K562 (cell line): ENCODE results near the gene FAM83D. TPM values are rescaled to one million over a fixed set of nuclear protein-coding genes. Genes with fewer than 3 reads are reported as not detected.

Experiments used
- ARID1B ChIP-seq: fragments of 450-650 bp; IDR thresholded peaks from 2 replicates; pipeline ENCODE4 v1.6.1; 2016; ENCODE audit warnings: antibody characterized with exemption, mild to moderate bottlenecking, inconsistent platforms
- DMBX1 ChIP-seq: fragments of 250-450 bp; sonication (Bioruptor Pico); IDR thresholded peaks from 2 replicates; pipeline ENCODE4 v1.8.0; 2022; ENCODE audit warnings: inconsistent platforms, mild to moderate bottlenecking, moderate library complexity, borderline replicate concordance
- E2F3 ChIP-seq: fragments of 250-450 bp; sonication (Bioruptor Pico); IDR thresholded peaks from 2 replicates; pipeline ENCODE4 v1.4.0; 2020; ENCODE audit warnings: mild to moderate bottlenecking
- GMEB1 ChIP-seq: fragments of 250-450 bp; sonication (Bioruptor Pico); IDR thresholded peaks from 2 replicates; pipeline ENCODE4 v1.4.0; 2020; ENCODE audit warnings: mild to moderate bottlenecking
- IRF2 ChIP-seq: sonication (generic); formaldehyde crosslinking; IDR thresholded peaks from 2 replicates; pipeline ENCODE4 v1.8.1; 2022; ENCODE audit warnings: mild to moderate bottlenecking, missing genetic modification reagents
- JUNB ChIP-seq: fragments of 450-650 bp; formaldehyde crosslinking; conservative IDR thresholded peaks from 2 replicates; pipeline ENCODE4 v1.4.0; 2020; ENCODE audit warnings: mild to moderate bottlenecking
- KLF6 ChIP-seq: fragments of 250-450 bp; sonication (Bioruptor Pico); IDR thresholded peaks from 2 replicates; pipeline ENCODE4 v1.4.0; 2020; ENCODE audit warnings: mild to moderate bottlenecking, moderate library complexity, borderline replicate concordance
- MAFK ChIP-seq: IDR thresholded peaks from 2 replicates; pipeline ENCODE4 v1.6.1; 2011; ENCODE audit warnings: low read length, improper control_type of control experiment
- MEIS2 ChIP-seq: fragments of 450-650 bp; IDR thresholded peaks from 2 replicates; pipeline ENCODE4 v1.6.1; 2014; ENCODE audit warnings: mild to moderate bottlenecking; ENCODE audit not compliant: partially characterized antibody
- POLR2A ChIP-seq: fragments of 450-650 bp; conservative IDR thresholded peaks from 2 replicates; pipeline ENCODE4 v1.6.1; 2016
- SAP30 ChIP-seq: fragments of 200-600 bp; sonication (generic); IDR thresholded peaks from 2 replicates; pipeline ENCODE4 v1.6.1; 2012; ENCODE audit warnings: borderline replicate concordance, low read depth, mild to moderate bottlenecking, moderate library complexity, low read length, control low read depth, inconsistent platforms; ENCODE audit not compliant: insufficient read depth, poor library complexity, severe bottlenecking
- TARDBP ChIP-seq: fragments of 450-650 bp; IDR thresholded peaks from 2 replicates; pipeline ENCODE4 v1.6.1; 2016
- ZBTB1 ChIP-seq: sonication (generic); formaldehyde crosslinking; IDR thresholded peaks from 2 replicates; pipeline ENCODE4 v1.8.1; 2023; ENCODE audit warnings: missing genetic modification reagents, low read depth, mild to moderate bottlenecking, borderline replicate concordance
- ZBTB11 ChIP-seq, 3 experiments: fragments of 200-800 bp in 1 of 3; fragments of 250-450 bp in 1 of 3; fragments of 450-650 bp in 1 of 3; sonication (Bioruptor Pico) in 1 of 3; sonication (Bioruptor generic) in 1 of 3; formaldehyde crosslinking in 1 of 3; IDR thresholded peaks; 2 replicates each; pipeline versions ENCODE4 v1.6.1 to v1.8.0; 2016 to 2022; ENCODE audit warnings: mild to moderate bottlenecking in 2 of 3, missing genetic modification characterization in 2 of 3, missing compliant biosample characterization in 1 of 3, moderate library complexity in 1 of 3
- ZKSCAN1 ChIP-seq: fragments of 150-350 bp; IDR thresholded peaks from 2 replicates; pipeline ENCODE4 v1.6.1; 2016; ENCODE audit warnings: low read depth, low read length
- ZNF134 ChIP-seq: fragments of 250-450 bp; sonication (Bioruptor Pico); conservative IDR thresholded peaks from 2 replicates; pipeline ENCODE4 v1.4.0; 2020
- ZNF561 ChIP-seq: fragments of 450-650 bp; formaldehyde crosslinking; conservative IDR thresholded peaks from 2 replicates; pipeline ENCODE4 v1.4.0; 2020; ENCODE audit warnings: mild to moderate bottlenecking, moderate library complexity
- polyA plus RNA-seq, 8 experiments: library from polyadenylated mRNA; depleted of rRNA in 4 of 8; stranded (reverse) in 5 of 8; unstranded in 3 of 8; fragments of >200 nt; fragmentation: Nextera tagmentation in 2 of 8; fragmentation: Illumina TruSeq in 1 of 8; extraction: Ambion mirVana in 2 of 8; extraction: Trizol in 1 of 8; gene quantifications; 2 replicates each; pipeline versions ENCODE4 v1.2.1 to v1.2.3, GENCODE V29; 2011 to 2014; ENCODE audit warnings: inconsistent platforms in 1 of 8, missing spikeins in 1 of 8
- total RNA-seq, 7 experiments: library from RNA; depleted of rRNA in 6 of 7; stranded (reverse); fragments of >200 nt in 6 of 7; fragmentation: Illumina TruSeq in 2 of 7; extraction: Trizol in 2 of 7; gene quantifications; 2 replicates each; pipeline versions ENCODE4 v1.2.1 to v1.2.3, GENCODE V29; 2011 to 2021; ENCODE audit warnings: low replicate concordance in 1 of 7
- TF ChIP-seq, protein P1 (sequence below): fragments of 450-650 bp; formaldehyde crosslinking; IDR thresholded peaks from 2 replicates; pipeline ENCODE4 v1.4.0; 2020; ENCODE audit warnings: mild to moderate bottlenecking, mixed read lengths
- TF ChIP-seq, protein P2 (sequence below): fragments of 450-650 bp; IDR thresholded peaks from 2 replicates; pipeline ENCODE4 v1.6.1; 2018; ENCODE audit warnings: mild to moderate bottlenecking, low read depth; ENCODE audit not compliant: partially characterized antibody

FAM83D gene
- total and polyA plus RNA-seq, 9 of the 15 experiments (the other 6 are each of a cell fraction or from before 2014, with no cell fraction given) = 8.2 to 66.1 (median 43.5) TPM

GRCh38 chr20:38889792-38890496, 36.3 kb upstream of the FAM83D start (continued):
- TF ChIP-seq ZKSCAN1 = no peak
- peak; percentile 100 for TF ChIP-seq MEIS2
- TF ChIP-seq ARID1B = peak; percentile 51; the same call in 1 of the 2 replicates
- TF ChIP-seq ZBTB1 = 0 out of 2 replicates have a peak, but pooled peaks have one; percentile 28
- no peak for TF ChIP-seq MAFK
- TF ChIP-seq IRF2 (CRISPR knock-in tag) = no peak
- no peak for TF ChIP-seq JUNB (CRISPR knock-in tag)
- no peak for TF ChIP-seq SAP30
- no peak for TF ChIP-seq TARDBP
- no peak for TF ChIP-seq ZNF561 (CRISPR knock-in tag)
- no peak for TF ChIP-seq ZNF134 (CRISPR knock-in tag)
- 0 out of 2 replicates have a peak, but pooled peaks have one; percentile 40 for TF ChIP-seq E2F3 (CRISPR knock-in tag)
- TF ChIP-seq DMBX1 (CRISPR knock-in tag) = no peak
- TF ChIP-seq POLR2A = no peak
- TF ChIP-seq, protein P1, sequence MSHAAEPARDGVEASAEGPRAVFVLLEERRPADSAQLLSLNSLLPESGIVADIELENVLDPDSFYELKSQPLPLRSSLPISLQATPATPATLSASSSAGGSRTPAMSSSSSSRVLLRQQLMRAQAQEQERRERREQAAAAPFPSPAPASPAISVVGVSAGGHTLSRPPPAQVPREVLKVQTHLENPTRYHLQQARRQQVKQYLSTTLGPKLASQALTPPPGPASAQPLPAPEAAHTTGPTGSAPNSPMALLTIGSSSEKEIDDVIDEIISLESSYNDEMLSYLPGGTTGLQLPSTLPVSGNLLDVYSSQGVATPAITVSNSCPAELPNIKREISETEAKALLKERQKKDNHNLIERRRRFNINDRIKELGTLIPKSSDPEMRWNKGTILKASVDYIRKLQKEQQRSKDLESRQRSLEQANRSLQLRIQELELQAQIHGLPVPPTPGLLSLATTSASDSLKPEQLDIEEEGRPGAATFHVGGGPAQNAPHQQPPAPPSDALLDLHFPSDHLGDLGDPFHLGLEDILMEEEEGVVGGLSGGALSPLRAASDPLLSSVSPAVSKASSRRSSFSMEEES = peak; percentile 66
- TF ChIP-seq, protein P2, sequence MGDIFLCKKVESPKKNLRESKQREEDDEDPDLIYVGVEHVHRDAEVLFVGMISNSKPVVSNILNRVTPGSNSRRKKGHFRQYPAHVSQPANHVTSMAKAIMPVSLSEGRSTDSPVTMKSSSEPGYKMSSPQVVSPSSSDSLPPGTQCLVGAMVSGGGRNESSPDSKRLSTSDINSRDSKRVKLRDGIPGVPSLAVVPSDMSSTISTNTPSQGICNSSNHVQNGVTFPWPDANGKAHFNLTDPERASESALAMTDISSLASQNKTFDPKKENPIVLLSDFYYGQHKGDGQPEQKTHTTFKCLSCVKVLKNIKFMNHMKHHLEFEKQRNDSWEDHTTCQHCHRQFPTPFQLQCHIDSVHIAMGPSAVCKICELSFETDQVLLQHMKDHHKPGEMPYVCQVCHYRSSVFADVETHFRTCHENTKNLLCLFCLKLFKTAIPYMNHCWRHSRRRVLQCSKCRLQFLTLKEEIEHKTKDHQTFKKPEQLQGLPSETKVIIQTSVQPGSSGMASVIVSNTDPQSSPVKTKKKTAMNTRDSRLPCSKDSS = no peak
- no peak for TF ChIP-seq KLF6 (CRISPR knock-in tag)
- TF ChIP-seq GMEB1 (CRISPR knock-in tag) = 0 out of 2 replicates have a peak, but pooled peaks have one; percentile 17
- TF ChIP-seq ZBTB11 (CRISPR knock-in tag; IDR thresholded peaks at IDR 0.05) = no peak
